ENCODE data around the gene BPIFB2. TPM values are rescaled to one million over a fixed set of nuclear protein-coding genes. Genes with fewer than 3 reads are reported as not detected.
"Not testable (repeated sequence)": the region's sequence is repeated elsewhere in the genome, so short reads cannot be mapped to it uniquely, and the experiment has no call there.

BPIFB2 gene
- total RNA-seq, 1 experiment from 2014 or later = not detected

DNA sequence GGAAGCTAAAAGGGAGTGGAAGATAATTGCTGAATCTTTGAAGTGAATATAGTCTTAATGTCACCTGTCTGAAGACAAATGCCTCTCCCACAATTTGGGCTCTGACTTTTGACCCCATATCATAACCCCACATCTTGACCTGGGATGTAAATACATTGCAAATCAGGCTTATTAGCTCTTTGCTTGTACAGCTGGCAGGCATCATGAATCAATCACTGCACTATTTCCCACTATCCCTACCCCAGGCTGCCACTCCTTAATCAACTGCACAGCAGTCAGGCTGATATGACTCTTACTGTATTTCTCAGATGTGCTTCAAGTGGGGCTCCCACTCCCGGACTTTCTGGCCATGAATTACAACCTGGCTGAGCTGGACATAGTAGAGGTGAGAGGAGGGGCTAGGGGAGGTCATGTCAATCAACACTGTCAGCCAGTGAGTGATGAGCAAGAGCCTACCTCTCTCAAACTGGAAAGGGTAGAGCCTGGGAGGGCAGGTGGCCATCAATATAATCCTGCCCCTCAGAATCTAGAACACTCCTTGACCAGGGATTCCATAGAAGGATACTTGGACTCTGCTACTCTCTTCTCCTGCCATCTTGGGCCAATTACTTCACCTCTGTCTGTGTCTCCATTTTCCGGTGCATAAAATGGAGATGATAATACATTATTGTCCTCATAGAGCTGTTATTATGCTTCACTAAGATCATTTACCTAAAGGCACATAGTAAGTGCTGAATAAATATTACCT is 35.7 kb downstream of the BPIFB2 start:
- DNase-seq (ENCODE audit: low spot score) = no peak

DNA sequence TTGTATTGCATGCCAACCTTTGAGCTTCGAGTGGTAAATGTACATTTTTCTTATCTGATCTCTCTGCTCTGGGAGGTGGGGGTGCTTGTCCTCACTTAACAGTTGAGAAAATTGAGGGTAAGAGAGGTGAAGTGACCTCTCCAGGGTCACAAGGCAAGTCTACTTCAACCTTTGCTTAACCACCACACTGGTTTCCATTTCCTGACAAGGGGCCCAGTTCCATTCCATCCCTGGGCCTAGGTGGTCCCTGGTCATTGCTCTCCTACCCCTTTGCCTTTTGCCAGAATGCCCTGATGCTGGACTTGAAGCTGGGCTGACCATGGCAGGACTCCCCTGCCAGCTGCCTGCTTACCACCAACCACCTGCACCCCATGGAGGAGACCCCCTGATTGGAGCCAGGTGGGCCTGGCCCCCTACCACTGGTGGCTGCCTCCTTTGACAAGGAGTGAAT is 36.3 kb downstream of the BPIFB2 start:
- no peak for DNase-seq (ENCODE audit: low spot score)

- DNase-seq (ENCODE audit: low spot score) = not testable (repeated sequence)
Observed at GRCh38 chr20:33045129-33045721, 37.7 kb downstream of the BPIFB2 start.

GRCh38 chr20:33046412-33046811 is 38.9 kb downstream of the BPIFB2 start:
- no peak for DNase-seq (ENCODE audit: low spot score)

- DNase-seq (ENCODE audit: low spot score) = no peak
Observed at GRCh38 chr20:33051333-33051732, 43.8 kb downstream of the BPIFB2 start.

GRCh38 chr20:33053291-33054106 is 46.0 kb downstream of the BPIFB2 start, which contains the start of gene BPIFB3:
BPIFB3 (plus strand) TSS chr20:33053903; CDS start chr20:33055436, 1,533 bp downstream.
- no peak for DNase-seq (ENCODE audit: low spot score)

DNA sequence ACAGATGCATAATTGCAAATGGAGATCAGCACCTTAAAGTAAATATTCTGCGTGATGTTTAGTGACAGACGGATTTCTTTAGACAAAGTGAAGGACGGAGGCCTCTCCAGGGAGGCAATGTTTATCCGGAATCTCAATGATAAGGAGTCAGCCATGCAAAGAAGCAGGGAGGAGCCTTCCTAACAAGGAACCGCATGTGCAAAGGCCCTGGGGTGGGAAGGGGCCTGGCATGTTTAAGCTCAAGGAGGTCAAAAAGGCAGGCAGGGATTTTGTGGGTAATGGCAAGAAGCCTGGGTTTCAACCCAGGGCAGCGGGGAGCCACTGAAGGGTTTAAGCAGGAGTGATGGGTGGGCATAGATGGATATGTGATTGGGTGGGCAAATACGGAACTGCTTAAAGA is 46.9 kb downstream of the BPIFB2 start:
- no peak for DNase-seq (ENCODE audit: low spot score)

DNA sequence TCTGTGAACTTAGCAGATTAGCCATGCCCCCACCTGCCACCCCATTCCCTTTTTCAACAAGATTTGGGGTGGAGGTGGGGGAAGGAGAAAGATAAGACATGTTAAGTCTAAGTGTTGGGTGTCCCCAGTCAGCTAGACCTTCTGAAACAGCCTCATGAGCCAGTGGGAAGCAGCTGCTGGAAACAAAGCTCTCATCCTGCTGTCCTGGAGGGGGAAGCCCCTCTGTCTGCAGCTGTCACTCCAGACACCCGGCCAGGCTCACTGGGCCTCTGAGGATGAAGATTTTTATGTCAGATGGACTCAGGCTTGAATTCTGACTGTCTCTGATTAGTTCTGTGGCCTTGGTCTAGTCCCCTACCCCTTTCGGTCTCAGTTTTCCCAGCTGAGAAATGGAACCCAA is 47.3 kb downstream of the BPIFB2 start:
- no peak for DNase-seq (ENCODE audit: low spot score)

DNA sequence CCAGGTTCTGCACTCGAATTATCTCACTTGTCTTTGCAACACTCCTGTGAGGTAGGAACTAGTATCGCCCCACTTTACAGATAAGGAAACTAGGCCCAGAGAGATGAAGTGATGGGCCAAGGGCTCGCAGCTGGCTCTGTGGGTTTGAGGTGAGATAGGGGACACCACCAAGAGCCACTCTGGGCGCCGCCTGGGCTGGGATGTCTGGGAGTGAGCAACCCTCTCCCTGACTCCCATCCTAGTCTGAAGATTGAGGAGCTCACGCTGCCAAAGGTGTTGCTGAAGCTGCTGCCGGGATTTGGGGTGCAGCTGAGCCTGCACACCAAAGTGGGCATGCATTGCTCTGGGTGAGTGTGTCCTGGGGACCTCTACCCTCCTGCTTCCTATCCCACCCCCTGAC is 51.6 kb downstream of the BPIFB2 start:
- DNase-seq (ENCODE audit: low spot score) = no peak

DNA sequence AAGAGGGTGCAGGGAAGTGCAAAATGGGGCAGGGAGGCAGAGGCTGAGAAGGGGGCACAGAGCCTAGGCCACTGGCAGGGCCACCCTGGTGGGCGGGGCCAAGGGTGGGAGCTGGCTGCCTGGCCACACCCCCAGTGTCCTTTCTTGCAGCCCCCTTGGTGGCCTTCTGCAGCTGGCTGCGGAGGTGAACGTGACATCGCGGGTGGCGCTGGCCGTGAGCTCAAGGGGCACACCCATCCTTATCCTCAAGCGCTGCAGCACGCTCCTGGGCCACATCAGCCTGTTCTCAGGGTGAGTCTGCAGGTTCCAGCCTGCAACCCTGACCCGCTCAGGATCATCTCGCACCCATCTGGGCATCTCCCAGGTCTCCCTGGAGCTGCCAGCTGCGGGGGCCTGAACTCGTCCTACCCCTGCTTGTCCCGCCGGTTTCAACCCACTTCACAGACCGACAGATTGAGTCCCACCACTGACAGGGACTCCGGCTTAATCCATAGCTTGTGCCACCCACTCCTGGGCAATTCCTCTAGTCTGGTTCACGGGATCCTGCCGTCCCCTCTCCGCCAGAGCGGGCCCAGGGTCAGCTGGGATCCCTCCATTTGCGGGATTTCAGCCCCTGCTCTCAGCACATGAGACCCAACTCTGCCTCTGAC is 52.4 kb downstream of the BPIFB2 start:
- DNase-seq (ENCODE audit: low spot score) = no peak

DNA sequence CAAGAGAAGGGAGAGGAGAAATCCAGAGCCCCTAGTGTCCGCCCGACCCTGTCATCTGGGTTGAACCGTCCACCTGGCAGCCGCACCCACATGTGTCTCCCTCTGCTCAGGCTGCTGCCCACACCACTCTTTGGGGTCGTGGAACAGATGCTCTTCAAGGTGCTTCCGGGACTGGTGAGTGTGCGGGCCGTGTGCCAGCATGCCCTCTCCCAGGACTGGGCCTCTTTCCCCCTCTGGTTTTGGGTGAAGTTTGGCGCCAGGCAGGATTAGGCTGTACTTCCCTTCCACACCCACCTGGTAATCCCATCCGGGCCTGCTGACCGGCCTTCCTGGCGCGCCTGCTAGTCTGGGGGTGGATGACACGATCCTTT is 54.1 kb downstream of the BPIFB2 start:
- no peak for DNase-seq (ENCODE audit: low spot score)

GRCh38 chr20:33062105-33062824 is 54.8 kb downstream of the BPIFB2 start:
- no peak for DNase-seq (ENCODE audit: low spot score)

- DNase-seq (ENCODE audit: low spot score) = no peak
Observed at GRCh38 chr20:33062825-33063149, 55.3 kb downstream of the BPIFB2 start.

DNA sequence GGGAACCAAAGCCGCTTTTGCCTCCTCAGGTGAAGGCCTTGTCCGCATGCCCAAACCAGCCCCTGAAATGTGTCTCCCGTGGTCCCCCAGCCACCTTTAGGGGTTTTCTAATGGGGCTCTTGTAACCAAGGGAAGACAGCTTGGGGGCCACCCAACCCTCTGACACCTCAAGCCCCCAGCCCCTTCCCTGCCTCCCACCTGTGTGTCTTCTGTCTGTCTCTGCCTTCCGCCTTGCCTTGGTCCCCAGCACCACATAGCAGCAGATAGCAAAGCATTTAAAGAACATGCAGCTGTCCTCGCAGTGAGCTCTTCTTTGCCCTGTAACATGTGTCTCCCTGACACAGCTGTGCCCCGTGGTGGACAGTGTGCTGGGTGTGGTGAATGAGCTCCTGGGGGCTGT is 55.8 kb downstream of the BPIFB2 start:
- DNase-seq (ENCODE audit: low spot score) = no peak

DNA sequence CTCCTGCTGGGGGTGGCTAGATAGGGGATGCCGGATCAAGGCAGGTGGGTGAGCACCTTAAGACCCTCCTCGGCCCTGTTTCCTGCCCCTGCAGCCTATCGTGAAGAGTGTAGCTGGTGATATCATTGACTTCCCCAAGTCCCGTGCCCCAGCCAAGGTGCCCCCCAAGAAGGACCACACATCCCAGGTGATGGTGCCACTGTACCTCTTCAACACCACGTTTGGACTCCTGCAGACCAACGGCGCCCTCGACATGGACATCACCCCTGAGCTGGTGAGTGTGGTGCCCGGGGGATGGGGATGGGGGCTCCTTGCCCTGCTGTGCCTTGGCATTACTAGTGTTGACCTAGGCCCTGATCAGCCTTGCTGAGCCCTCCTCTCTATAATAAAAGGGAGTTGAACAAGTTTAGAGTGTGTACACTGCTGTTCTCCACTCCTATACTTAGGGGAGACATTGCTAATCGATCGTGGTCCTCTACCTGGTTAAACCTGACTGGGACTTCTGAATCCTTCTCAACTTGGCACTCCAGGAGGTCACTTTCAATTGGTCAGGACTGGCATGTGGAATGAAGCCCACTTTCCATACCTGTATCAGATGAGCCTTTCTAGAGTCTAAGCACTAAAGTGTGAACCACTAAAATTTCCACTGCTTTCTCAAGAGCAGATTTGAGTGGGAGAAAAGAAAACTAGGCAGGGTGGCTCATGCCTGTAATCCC is 57.2 kb downstream of the BPIFB2 start:
- no peak for DNase-seq (ENCODE audit: low spot score)

GRCh38 chr20:33065785-33066184 is 58.3 kb downstream of the BPIFB2 start:
- DNase-seq (ENCODE audit: low spot score) = no peak

DNA sequence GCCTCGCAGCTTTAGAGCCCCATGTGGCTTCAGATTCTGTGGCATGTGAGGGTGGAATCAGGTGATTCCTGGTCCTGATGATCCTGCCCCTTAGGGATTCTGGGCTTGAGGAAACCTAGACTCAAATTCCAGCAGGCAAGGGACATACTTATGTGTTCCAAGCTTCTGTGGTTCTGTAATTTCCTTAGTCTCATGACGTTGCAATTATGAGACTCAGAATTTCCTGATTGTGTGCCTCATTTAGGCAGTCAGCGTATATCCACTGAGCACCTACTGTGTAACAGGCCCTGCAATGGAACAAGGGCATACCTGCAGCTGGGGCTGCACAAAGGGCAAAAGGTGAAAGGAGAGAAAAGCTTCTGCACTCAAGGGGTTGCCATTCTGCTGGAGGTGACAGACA is 60.3 kb downstream of the BPIFB2 start:
- no peak for DNase-seq (ENCODE audit: low spot score)

- DNase-seq (ENCODE audit: low spot score) = no peak
Observed at GRCh38 chr20:33068251-33068939, 60.9 kb downstream of the BPIFB2 start.

- no peak for DNase-seq (ENCODE audit: low spot score)
Observed at GRCh38 chr20:33069673-33070072, 62.2 kb downstream of the BPIFB2 start.
